H1 (cell line): Measurements from ENCODE around the gene C15orf39.

ENCODE experiments used
- ATF2 ChIP-seq: IDR thresholded peaks from 2 replicates; pipeline ENCODE4 v1.6.1; 2012; ENCODE audit warnings: low read length, inconsistent platforms
- CEBPB ChIP-seq: IDR thresholded peaks from 2 replicates; pipeline ENCODE4 v1.6.1; 2012; ENCODE audit warnings: low read depth, low read length
- CTCF ChIP-seq, 3 experiments: IDR thresholded peaks; 1 replicate in 2 of 3; 2 replicates in 1 of 3; pipeline versions ENCODE4 v1.5.1 to v1.6.1; 2011; ENCODE audit warnings: low read length in 3 of 3, mild to moderate bottlenecking in 3 of 3, inconsistent platforms in 2 of 3, low read depth in 1 of 3, moderate library complexity in 1 of 3; ENCODE audit not compliant: insufficient read depth in 1 of 3; ENCODE audit errors: control extremely low read depth in 1 of 3
- EGR1 ChIP-seq: IDR thresholded peaks from 2 replicates; pipeline ENCODE4 v1.6.1; 2011; ENCODE audit warnings: low read depth, low read length, borderline replicate concordance
- EZH2 ChIP-seq: fragments of 200-600 bp; sonication (generic); IDR thresholded peaks from 2 replicates; pipeline ENCODE4 v1.7.1; 2012; ENCODE audit warnings: low read depth, mild to moderate bottlenecking, moderate library complexity, low read length, inconsistent platforms; ENCODE audit not compliant: severe bottlenecking
- KDM4A ChIP-seq: IDR thresholded peaks from one replicate; pipeline ENCODE4 v1.7.1; 2012; ENCODE audit warnings: low read depth, mild to moderate bottlenecking, moderate library complexity, low read length, inconsistent platforms; ENCODE audit not compliant: severe bottlenecking
- POLR2A ChIP-seq, 2 experiments: IDR thresholded peaks; 1 replicate in 1 of 2; 2 replicates in 1 of 2; pipeline ENCODE4 v1.6.1; 2011; ENCODE audit warnings: low read depth in 2 of 2, low read length in 2 of 2, mild to moderate bottlenecking in 2 of 2; ENCODE audit errors: control extremely low read depth in 1 of 2
- POLR2AphosphoS5 ChIP-seq: IDR thresholded peaks from 2 replicates; pipeline ENCODE4 v1.6.1; 2011; ENCODE audit warnings: low read depth, low read length
- RXRA ChIP-seq: IDR thresholded peaks from 2 replicates; pipeline ENCODE4 v1.6.1; 2011; ENCODE audit warnings: low read depth, mild to moderate bottlenecking, low read length, moderate library complexity; ENCODE audit not compliant: insufficient read depth
- TAF1 ChIP-seq: IDR thresholded peaks from 2 replicates; pipeline ENCODE4 v1.6.1; 2011; ENCODE audit warnings: mild to moderate bottlenecking, low read depth, low read length
- TEAD4 ChIP-seq: IDR thresholded peaks from 2 replicates; pipeline ENCODE4 v1.6.1; 2012; ENCODE audit warnings: low read depth, low read length, inconsistent platforms, mixed read lengths
- YY1 ChIP-seq: IDR thresholded peaks from 2 replicates; pipeline ENCODE4 v1.6.1; 2011; ENCODE audit warnings: low read depth, mild to moderate bottlenecking, low read length
- TF ChIP-seq, protein P1 (sequence below): IDR thresholded peaks from 2 replicates; pipeline ENCODE4 v1.6.1; 2012; ENCODE audit warnings: inconsistent platforms

DNA sequence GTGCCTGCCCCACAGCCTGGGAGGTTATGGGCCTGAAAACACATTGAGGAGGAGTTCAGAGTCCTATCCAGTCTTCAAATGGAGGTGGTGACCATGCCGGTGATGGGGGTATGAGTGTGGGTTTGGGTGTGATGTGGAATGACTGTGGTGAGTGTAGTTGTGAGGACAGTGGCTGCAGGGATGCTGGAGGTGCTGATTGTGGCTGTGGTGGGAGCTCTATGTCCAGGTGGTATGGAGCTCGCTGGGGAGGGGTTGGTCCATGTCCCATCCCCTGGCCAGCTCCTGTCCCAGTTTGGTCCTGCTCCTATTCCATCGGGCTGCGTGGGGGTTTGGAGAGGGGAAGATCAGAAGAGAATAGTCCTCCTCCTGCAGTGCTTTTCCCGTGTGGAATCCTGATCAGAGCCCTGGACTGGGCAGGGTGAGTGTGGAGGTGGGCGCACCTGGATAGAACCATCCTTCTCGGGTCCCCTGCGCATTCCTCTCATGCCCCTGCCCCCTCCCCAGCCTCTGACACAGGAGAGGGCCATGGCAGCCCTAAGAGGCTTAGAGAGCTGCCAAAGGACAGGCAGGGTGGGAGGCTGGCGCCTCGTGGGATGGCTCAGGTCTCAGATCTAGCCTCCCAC is 33.5 kb downstream of the C15orf39 start:
- TF ChIP-seq TAF1 (no peak), YY1 (no peak), CTCF (IDR thresholded peaks at IDR 0.05; ENCODE audit: control extremely low read depth in 1 of 3, insufficient read depth in 1 of 3, low read depth in 1 of 3, low read length in 3 of 3) (no peak), EZH2 (no peak), POLR2A (IDR thresholded peaks at IDR 0.05; ENCODE audit: control extremely low read depth in 1 of 2, low read depth in 2 of 2, low read length in 2 of 2) (no peak), TEAD4 (no peak), ATF2 (no peak), KDM4A (no peak), CEBPB (no peak), POLR2AphosphoS5 (no peak), RXRA (no peak), EGR1 (no peak)
- TF ChIP-seq, protein P1, sequence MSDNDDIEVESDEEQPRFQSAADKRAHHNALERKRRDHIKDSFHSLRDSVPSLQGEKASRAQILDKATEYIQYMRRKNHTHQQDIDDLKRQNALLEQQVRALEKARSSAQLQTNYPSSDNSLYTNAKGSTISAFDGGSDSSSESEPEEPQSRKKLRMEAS = no peak
